K562 (cell line): ENCODE results near the gene IL18RAP.

ENCODE experiments used
- BACH1 ChIP-seq: fragments of 200-800 bp; sonication (Bioruptor generic); IDR thresholded peaks from 2 replicates; pipeline ENCODE4 v1.6.1; 2016; ENCODE audit warnings: missing genetic modification characterization, missing compliant biosample characterization
- CTCF ChIP-seq, 3 experiments: IDR thresholded peaks in 2 of 3; conservative IDR thresholded peaks in 1 of 3; 2 replicates each; pipeline ENCODE4 v1.5.1; 2011 to 2012; ENCODE audit warnings: low read length in 3 of 3, mild to moderate bottlenecking in 3 of 3, control low read depth in 2 of 3, improper control_type of control experiment in 1 of 3, inconsistent platforms in 1 of 3, low read depth in 1 of 3, mixed read lengths in 1 of 3, moderate library complexity in 1 of 3; ENCODE audit not compliant: insufficient read depth in 2 of 3
- HNRNPUL1 ChIP-seq: fragments of 200-400 bp; formaldehyde crosslinking; IDR thresholded peaks from 2 replicates; pipeline ENCODE4 v1.6.1; 2017; ENCODE audit warnings: low read length
- OTX1 ChIP-seq: fragments of 450-650 bp; formaldehyde crosslinking; IDR thresholded peaks from 2 replicates; pipeline ENCODE4 v1.4.0; 2022; ENCODE audit warnings: mild to moderate bottlenecking
- POLR2AphosphoS5 ChIP-seq: IDR thresholded peaks from 2 replicates; pipeline ENCODE4 v1.6.1; 2011; ENCODE audit warnings: mild to moderate bottlenecking, low read depth, low read length, moderate library complexity; ENCODE audit not compliant: control insufficient read depth, insufficient read depth
- YY1 ChIP-seq, 3 experiments: IDR thresholded peaks; 2 replicates each; pipeline ENCODE4 v1.6.1; 2011; ENCODE audit warnings: low read length in 2 of 3, mild to moderate bottlenecking in 2 of 3, moderate library complexity in 2 of 3, borderline replicate concordance in 1 of 3, control low read depth in 1 of 3, low read depth in 1 of 3; ENCODE audit not compliant: insufficient read depth in 3 of 3, insufficient replicate concordance in 2 of 3, control insufficient read depth in 1 of 3, insufficient read length in 1 of 3; ENCODE audit errors: extremely low read depth in 1 of 3
- ZBTB2 ChIP-seq: fragments of 450-650 bp; IDR thresholded peaks from 2 replicates; pipeline ENCODE4 v1.6.1; 2016; ENCODE audit warnings: antibody characterized with exemption
- ZBTB26 ChIP-seq: fragments of 450-650 bp; formaldehyde crosslinking; IDR thresholded peaks from 2 replicates; pipeline ENCODE4 v1.4.0; 2022; ENCODE audit warnings: missing genetic modification characterization
- ZNF311 ChIP-seq: fragments of 250-450 bp; sonication (Bioruptor Pico); IDR thresholded peaks from 2 replicates; pipeline ENCODE4 v1.4.0; 2020; ENCODE audit warnings: mild to moderate bottlenecking, moderate library complexity

GRCh38 chr2:102437122-102437521 is 14.2 kb downstream of the IL18RAP start:
- TF ChIP-seq POLR2AphosphoS5 = no peak
- TF ChIP-seq ZNF311 (CRISPR knock-in tag) = no peak
- no peak for TF ChIP-seq YY1 (IDR thresholded peaks at IDR 0.05; ENCODE audit: borderline replicate concordance in 1 of 3, control insufficient read depth in 1 of 3, extremely low read depth in 1 of 3, insufficient read depth in 3 of 3, insufficient read length in 1 of 3, insufficient replicate concordance in 2 of 3, low read depth in 1 of 3, low read length in 2 of 3)
- TF ChIP-seq ZBTB26 (CRISPR knock-in tag) = no peak
- TF ChIP-seq CTCF (IDR thresholded peaks at IDR 0.05 in 2 of 3, conservative IDR thresholded peaks at IDR 0.05 in 1 of 3; ENCODE audit: insufficient read depth in 2 of 3, low read depth in 1 of 3, low read length in 3 of 3) = no peak
- TF ChIP-seq HNRNPUL1 = no peak
- no peak for TF ChIP-seq BACH1 (tag)
- TF ChIP-seq OTX1 (CRISPR knock-in tag) = no peak
- TF ChIP-seq ZBTB2 = no peak
